SJCRH30 (cell line): ENCODE measurements around the gene LLGL2. TPM values are rescaled to one million over a fixed set of nuclear protein-coding genes. Genes with fewer than 3 reads are reported as not detected.

Experiments used
- DNase-seq, 2 experiments: peaks; one replicate each; pipeline ENCODE4 v3.0.0-alpha.2; 2015 to 2020
- H3K27ac ChIP-seq: fragments of 250-450 bp; sonication (Bioruptor Pico); 2 replicates; pipeline ENCODE4 v1.5.1; 2020; ENCODE audit warnings: mild to moderate bottlenecking, moderate library complexity
- H3K27me3 ChIP-seq: fragments of 250-450 bp; sonication (Bioruptor Pico); 2 replicates; pipeline ENCODE4 v1.5.1; 2020; ENCODE audit warnings: mild to moderate bottlenecking, moderate library complexity
- H3K36me3 ChIP-seq: fragments of 250-450 bp; sonication (Bioruptor Pico); 2 replicates; pipeline ENCODE4 v1.5.1; 2020; ENCODE audit warnings: mild to moderate bottlenecking, moderate library complexity
- H3K4me1 ChIP-seq: fragments of 250-450 bp; sonication (Bioruptor Pico); 2 replicates; pipeline ENCODE4 v1.5.1; 2020; ENCODE audit warnings: mild to moderate bottlenecking, moderate library complexity
- H3K4me3 ChIP-seq: fragments of 250-450 bp; sonication (Bioruptor Pico); 2 replicates; pipeline ENCODE4 v1.5.1; 2020; ENCODE audit warnings: mild to moderate bottlenecking, moderate library complexity
- H3K9me3 ChIP-seq: fragments of 250-450 bp; sonication (Bioruptor Pico); replicated peaks from 2 replicates; pipeline ENCODE4 v1.5.1; 2020; ENCODE audit warnings: mild to moderate bottlenecking, moderate library complexity
- total RNA-seq: library from RNA; depleted of rRNA; stranded (reverse); fragments of >200 nt; shearing (Covaris generic); gene quantifications from 2 replicates; pipeline ENCODE4 v1.2.3, GENCODE V29; 2014; rRNA removed

LLGL2 gene
- total RNA-seq, 1 experiment from 2014 or later, result not detected

DNA sequence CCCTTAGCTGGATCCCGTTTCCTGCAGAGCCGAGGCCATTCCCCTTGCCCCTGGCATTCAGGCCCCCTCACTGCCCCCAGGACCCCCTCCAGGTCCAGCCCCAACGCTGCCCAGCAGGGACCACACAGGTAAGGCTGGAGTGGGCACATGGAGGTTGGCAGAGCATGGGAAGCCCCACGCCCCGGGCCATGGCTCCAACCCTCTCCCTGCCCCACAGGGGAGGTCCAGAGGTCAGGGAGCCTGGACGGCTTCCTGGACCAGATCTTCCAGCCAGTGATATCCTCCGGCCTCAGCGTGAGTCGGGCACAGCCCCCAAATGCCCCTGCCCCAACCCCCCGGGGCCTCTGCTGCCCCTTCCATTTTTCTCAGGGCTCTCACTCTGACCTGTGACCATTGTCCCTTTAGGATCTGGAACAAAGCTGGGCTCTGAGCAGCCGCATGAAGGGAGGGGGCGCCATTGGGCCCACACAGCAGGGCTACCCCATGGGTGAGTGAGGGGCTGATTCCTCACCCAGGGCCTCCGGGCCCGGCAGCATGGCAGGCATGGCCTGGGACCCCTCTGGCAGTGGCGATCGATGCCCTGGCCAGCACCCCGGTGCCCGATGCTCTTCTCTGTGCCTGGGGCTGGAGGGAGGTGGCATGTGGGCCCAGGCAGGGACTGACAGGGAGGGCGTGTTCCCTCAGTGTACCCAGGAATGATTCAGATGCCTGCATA, 89.2 kb downstream of the LLGL2 start:
- no peak overlapping the region for H3K27ac ChIP-seq
- H3K27me3 ChIP-seq, result peaks cover 65% of the 10 kb centered on the region
- no peaks in the 10 kb centered on the region for H3K4me1 ChIP-seq
- no peak overlapping the region for H3K4me3 ChIP-seq
- no peaks in the 10 kb centered on the region for H3K9me3 ChIP-seq
- no peak for DNase-seq
- H3K36me3 ChIP-seq, result no peaks in the 10 kb centered on the region

DNA sequence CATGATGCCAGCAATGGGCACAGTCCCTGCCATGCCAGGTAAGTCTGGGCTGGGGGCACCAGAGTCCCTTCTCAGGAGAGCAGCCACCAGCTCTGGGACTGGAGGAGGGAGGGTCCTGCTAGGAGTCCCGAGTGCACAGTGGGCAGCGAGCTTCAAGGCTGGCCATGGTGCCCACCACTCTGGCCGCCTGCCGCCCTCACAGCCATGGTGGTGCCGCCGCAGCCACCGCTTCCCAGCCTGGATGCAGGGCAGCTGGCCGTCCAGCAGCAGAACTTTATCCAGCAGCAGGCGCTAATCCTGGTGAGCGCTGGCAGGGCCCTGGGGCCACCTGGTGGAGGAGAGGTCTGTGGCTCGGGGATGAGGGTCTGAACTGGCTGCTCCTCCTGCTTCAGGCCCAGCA, 89.8 kb downstream of the LLGL2 start:
- H3K9me3 ChIP-seq, result no peaks in the 10 kb centered on the region
- peaks cover 66% of the 10 kb centered on the region for H3K27me3 ChIP-seq
- DNase-seq, result no peak
- no peak overlapping the region for H3K4me3 ChIP-seq
- no peaks in the 10 kb centered on the region for H3K36me3 ChIP-seq
- H3K27ac ChIP-seq, result no peak overlapping the region
- no peaks in the 10 kb centered on the region for H3K4me1 ChIP-seq

DNA sequence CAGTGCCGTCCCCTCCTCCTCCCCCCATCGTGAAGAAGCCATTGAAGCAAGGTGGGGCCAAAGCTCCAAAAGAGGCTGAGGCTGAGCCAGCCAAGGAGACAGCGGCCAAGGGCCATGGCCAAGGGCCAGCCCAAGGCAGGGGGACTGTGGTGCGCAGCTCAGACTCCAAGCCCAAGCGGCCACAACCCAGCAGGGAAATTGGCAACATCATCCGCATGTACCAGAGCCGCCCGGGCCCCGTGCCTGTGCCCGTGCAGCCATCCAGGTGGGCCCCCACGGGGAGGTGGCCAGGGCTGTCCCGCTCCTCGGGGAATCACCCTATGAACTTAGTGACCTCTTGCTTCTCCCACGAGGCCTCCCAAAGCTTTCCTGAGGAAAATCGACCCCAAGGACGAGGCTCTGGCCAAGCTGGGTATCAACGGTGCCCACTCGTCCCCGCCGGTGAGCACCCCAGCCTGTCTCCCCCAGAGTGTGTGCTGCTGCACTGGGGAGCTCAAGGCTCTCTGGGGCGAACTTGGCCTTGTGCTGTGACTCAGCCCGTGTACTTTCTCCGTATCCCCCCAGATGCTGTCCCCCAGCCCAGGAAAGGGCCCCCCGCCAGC, 91.1 kb downstream of the LLGL2 start:
- no peak for DNase-seq
- no peaks in the 10 kb centered on the region for H3K4me1 ChIP-seq
- peaks cover 70% of the 10 kb centered on the region for H3K27me3 ChIP-seq
- no peaks in the 10 kb centered on the region for H3K36me3 ChIP-seq
- H3K9me3 ChIP-seq, result no peaks in the 10 kb centered on the region
- H3K27ac ChIP-seq, result no peak overlapping the region
- no peak overlapping the region for H3K4me3 ChIP-seq

DNA sequence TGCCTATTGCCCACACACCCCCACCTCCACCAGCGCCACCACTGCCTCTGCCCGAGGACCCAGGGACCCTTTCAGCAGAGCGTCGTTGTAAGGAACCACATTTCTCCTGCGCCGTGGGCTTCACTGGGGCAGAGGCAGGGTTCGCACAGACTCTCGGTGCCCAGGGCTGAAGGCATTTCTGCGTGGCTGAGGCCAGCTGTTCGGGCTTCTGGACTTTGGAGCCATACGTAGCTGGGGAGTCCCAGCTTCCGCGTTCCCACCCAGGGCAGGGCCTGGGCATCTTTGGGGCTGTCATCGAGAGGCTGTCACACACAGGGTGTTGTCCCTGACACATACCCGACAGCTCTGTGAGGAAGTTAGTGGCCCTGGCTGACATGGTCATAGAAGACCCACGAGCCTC, 91.7 kb downstream of the LLGL2 start:
- Histone ChIP-seq H3K36me3 (no peaks in the 10 kb centered on the region), H3K9me3 (no peaks in the 10 kb centered on the region), H3K27ac (no peak overlapping the region), H3K4me1 (no peaks in the 10 kb centered on the region), H3K27me3 (peaks cover 67% of the 10 kb centered on the region), H3K4me3 (no peak overlapping the region)
- DNase-seq, result no peak

DNA sequence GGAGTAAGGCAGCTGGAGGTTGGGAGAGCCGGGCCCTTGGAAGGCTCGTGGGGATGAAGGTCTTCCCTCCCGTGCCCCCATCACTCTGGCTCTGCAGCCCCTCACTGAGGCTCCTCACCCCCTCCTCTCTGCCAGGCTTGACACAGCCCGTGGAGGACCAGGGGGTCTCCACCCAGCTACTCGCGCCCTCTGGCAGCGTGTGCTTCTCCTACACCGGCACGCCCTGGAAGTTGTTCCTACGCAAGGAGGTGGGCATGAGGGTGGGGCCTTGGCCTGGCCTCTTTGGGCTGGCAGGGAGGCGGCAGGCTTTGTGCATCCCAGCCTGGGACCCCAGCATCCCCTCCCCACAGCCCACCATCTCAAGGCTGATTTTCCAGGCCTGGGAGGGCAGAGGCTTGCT, 92.2 kb downstream of the LLGL2 start:
- Histone ChIP-seq H3K4me1 (no peaks in the 10 kb centered on the region), H3K4me3 (no peak overlapping the region), H3K27ac (no peak overlapping the region), H3K36me3 (no peaks in the 10 kb centered on the region), H3K9me3 (no peaks in the 10 kb centered on the region), H3K27me3 (peaks cover 64% of the 10 kb centered on the region)
- no peak for DNase-seq

DNA sequence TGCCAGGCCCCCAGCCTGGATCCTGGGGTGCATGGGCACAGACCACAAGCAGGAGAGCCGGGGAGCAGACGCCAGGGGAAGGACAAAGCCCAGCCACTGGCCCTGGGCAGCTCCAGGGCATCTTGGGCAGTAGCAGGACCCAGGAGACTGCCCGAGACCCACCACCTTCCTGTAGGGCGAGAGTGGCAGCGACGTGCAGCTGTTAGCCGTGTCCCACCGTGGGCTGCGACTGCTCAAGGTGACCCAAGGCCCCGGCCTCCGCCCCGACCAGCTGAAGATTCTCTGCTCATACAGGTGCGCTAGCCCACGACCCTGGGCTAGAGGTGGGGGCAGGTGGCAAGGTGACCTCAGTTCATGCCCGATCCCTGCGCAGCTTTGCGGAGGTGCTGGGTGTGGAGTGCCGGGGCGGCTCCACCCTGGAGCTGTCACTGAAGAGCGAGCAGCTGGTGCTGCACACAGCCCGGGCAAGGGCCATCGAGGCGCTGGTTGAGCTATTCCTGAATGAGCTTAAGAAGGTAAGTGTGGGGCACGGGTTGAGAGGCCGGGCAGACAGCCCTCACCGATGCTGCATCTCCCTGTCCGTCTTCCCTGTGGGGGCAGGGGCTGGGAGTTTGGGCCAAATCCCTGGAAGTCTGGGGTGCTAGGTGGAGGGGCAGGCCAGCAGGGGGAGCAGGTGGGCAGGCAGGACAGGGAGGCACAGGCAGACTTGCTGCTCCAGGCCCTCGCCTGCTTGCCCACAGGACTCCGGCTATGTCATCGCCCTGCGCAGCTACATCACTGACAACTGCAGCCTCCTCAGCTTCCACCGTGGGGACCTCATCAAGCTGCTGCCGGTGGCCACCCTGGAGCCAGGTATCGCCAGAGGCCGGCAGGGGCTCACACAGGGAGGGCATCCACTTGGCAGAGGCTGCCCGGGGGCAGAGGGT, 94.3 kb downstream of the LLGL2 start:
- H3K27me3 ChIP-seq, result peaks cover 49% of the 10 kb centered on the region
- H3K27ac ChIP-seq, result no peak overlapping the region
- no peaks in the 10 kb centered on the region for H3K36me3 ChIP-seq
- H3K4me3 ChIP-seq, result no peak overlapping the region
- no peaks in the 10 kb centered on the region for H3K9me3 ChIP-seq
- no peaks in the 10 kb centered on the region for H3K4me1 ChIP-seq
- DNase-seq, result peak; percentile 81 to 82

DNA sequence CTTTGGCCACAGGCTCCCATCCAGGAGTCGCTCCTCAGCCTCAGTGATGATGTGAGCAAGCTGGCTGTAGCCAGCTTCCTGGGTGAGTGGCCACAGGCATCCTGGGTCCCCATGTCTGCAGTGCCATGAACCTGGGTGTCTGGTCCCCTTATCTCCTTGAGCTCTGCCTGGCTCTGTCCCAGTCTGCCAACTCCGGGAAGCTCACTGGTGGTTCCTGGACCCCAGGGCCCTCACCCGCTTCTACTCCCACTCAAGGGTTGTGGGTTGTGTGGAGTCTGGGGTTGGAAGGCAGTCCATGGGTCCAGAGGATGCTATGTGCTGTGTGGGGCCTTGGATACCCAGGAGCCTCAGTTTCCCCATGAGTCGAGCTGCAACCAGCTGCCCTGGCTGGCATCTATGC, 96.0 kb downstream of the LLGL2 start:
- Histone ChIP-seq H3K27me3 (peaks cover 33% of the 10 kb centered on the region), H3K36me3 (no peaks in the 10 kb centered on the region), H3K9me3 (no peaks in the 10 kb centered on the region), H3K4me3 (no peak overlapping the region), H3K4me1 (peaks cover 6% of the 10 kb centered on the region), H3K27ac (no peak overlapping the region)
- no peak for DNase-seq

DNA sequence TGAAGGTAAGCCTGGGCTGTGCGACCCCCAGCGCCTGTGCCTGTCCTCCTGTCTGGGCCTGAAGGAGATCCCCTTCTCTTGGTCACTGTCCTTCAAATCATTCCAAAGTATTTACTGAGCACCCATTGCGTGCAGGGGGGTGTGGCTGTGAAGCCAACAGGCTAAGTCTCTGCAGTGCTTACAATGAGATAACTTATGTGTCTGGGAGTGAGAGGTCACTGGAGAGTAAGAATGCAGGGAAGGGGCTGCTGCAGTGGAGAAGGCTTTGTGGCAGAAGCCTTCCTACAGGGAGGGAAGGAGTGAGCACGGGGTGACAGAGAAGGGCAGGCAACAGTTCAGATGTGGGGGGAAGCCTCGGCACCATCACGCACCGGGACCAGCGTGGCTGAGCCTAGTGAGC, 96.6 kb downstream of the LLGL2 start:
- Histone ChIP-seq H3K4me3 (no peak overlapping the region), H3K27me3 (peaks cover 27% of the 10 kb centered on the region), H3K36me3 (no peaks in the 10 kb centered on the region), H3K9me3 (no peaks in the 10 kb centered on the region), H3K27ac (no peak overlapping the region), H3K4me1 (peaks cover 12% of the 10 kb centered on the region)
- no peak for DNase-seq

DNA sequence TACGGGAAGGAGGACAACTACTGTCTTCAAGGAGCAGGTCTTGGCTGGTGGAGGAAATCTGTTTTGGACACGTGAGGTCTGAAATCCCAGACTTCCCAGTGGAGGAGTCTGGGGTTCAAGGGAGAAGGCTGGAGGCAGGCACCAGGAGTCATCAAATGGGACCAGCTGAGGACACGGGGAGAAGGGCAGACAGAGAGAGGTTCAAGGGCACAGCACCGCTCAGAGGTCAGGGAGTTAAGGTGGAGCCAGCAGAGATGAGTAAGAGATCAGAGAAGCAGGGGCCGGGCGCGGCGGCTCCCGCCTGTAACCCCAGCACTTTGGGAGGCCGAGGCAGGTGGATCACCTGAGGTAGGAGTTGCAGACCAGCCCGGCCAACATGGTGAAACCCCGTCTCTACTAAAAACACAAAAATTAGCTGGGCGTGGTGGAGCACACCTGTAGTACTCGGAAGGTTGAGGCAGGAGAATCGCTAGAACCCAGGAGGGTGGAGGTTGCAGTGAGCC, 97.3 kb downstream of the LLGL2 start:
- no peak overlapping the region for H3K27ac ChIP-seq
- peaks cover 16% of the 10 kb centered on the region for H3K4me1 ChIP-seq
- DNase-seq, result no peak
- H3K4me3 ChIP-seq, result no peak overlapping the region
- peaks cover 25% of the 10 kb centered on the region for H3K27me3 ChIP-seq
- H3K36me3 ChIP-seq, result no peaks in the 10 kb centered on the region
- no peaks in the 10 kb centered on the region for H3K9me3 ChIP-seq

DNA sequence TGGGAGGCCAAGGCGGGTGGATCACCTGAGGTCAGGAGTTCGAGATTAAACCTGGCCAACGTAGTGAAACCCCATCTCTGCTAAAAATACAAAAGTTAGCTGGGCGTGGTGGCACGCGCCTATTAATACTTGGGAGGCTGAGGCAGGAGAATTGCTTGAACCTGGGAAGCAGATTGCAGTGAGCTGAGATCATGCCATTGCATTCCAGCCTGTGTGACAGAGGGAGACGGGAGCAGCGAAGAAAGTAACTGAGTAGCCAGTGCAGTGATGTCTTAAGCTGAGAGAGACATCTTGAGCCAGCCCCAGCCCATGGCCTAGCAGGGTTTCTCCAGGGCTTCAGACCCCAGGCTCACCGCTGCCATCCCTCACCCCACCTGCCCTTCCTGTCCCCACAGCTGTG, 97.9 kb downstream of the LLGL2 start:
- H3K4me3 ChIP-seq, result no peak overlapping the region
- H3K9me3 ChIP-seq, result no peaks in the 10 kb centered on the region
- no peak overlapping the region for H3K27ac ChIP-seq
- H3K27me3 ChIP-seq, result peaks cover 25% of the 10 kb centered on the region
- DNase-seq, result no peak
- H3K4me1 ChIP-seq, result peaks cover 16% of the 10 kb centered on the region
- H3K36me3 ChIP-seq, result no peaks in the 10 kb centered on the region

DNA sequence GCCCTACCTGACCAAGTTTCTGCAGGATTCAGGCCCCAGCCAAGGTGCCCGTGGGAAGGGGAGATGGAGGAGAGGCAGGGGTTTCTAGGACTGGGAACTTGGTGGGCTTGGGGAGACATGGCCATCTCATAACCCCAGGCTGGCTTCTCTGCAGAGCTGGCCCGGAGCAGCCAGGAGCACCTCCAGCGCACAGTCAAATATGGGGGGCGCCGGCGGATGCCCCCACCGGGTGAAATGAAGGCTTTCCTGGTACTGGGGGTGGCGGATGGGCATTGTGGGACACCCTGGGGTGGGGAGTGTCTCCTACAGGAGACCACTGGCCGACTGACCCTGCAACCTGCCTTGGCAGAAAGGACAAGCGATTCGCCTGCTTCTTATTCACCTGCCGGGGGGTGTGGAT, 98.5 kb downstream of the LLGL2 start:
- Histone ChIP-seq H3K9me3 (no peaks in the 10 kb centered on the region), H3K4me3 (no peak overlapping the region), H3K36me3 (no peaks in the 10 kb centered on the region), H3K27ac (no peak overlapping the region), H3K4me1 (peaks cover 16% of the 10 kb centered on the region), H3K27me3 (peaks cover 20% of the 10 kb centered on the region)
- no peak for DNase-seq

Other genes starting within 250 kb of the LLGL2 start
- gene SLC25A19, start 236.3 kb upstream of the LLGL2 start, total RNA-seq, result 16.2 and 18.7 TPM in 2 replicates
- gene GRB2, start 120.0 kb upstream of the LLGL2 start, total RNA-seq, result 91.8 and 92.9 TPM in 2 replicates
- 43.5 and 55.6 TPM in 2 replicates for gene TMEM94, start 69.1 kb upstream of the LLGL2 start, total RNA-seq
- 6.9 and 9.3 TPM in 2 replicates for gene CASKIN2, start 10.2 kb upstream of the LLGL2 start, total RNA-seq
- gene TSEN54, start 9.2 kb upstream of the LLGL2 start, total RNA-seq, result 34.3 and 44.8 TPM in 2 replicates
- 0.02 TPM in 1 of 2 replicates, not detected in the other for gene MYO15B, start 62.1 kb downstream of the LLGL2 start, total RNA-seq
- gene SMIM5, start 107.7 kb downstream of the LLGL2 start, total RNA-seq, result 0.14 and 0.18 TPM in 2 replicates
- 25.9 and 28.1 TPM in 2 replicates for gene RECQL5, start 141.5 kb downstream of the LLGL2 start, total RNA-seq
- 63.4 and 74.0 TPM in 2 replicates for gene SAP30BP, start 141.6 kb downstream of the LLGL2 start, total RNA-seq
- gene ITGB4, start 195.8 kb downstream of the LLGL2 start, total RNA-seq, result 4.3 and 8.8 TPM in 2 replicates
- 29.0 and 31.5 TPM in 2 replicates for gene GALK1, start 239.5 kb downstream of the LLGL2 start, total RNA-seq